Measurements from ENCODE around the gene DRD1. TPM values are rescaled to one million over a fixed set of nuclear protein-coding genes. Genes with fewer than 3 reads are reported as not detected.

DRD1 gene
- total RNA-seq, 6 donors from 2014 or later: 0.09 to 0.81 (median 0.47) TPM; not detected in 2

DNA sequence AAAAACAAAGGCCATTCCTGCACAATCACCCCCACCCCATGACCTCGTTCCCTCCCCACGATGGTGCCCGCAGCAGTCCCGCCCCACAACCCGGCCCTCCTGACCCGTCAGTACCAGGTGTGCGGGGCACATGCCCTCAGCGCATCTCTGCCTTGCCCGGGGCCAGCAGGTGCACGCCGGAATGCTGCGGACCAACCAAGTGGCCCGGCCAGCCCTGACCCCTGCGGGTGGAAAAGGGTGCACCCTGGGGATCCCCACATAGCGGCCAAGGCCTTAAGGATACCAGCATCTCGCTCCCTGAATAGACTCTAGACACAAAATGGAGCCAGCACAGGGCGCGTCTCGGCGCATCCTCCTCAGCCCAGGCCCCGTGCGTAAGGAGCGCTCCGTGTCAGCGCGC lies 40.3 kb upstream of the DRD1 start:
- ATAC-seq (ENCODE audit: low FRiP score in 2 of 2): no peak
- 98 to 99% methylated on average over 16 to 25 of the region's 26 CpGs for WGBS, 2 donors
- H3K27me3 ChIP-seq: no peaks in the 10 kb centered on the region
- H3K27ac ChIP-seq: no peak overlapping the region
- DNase-seq: peak in 1 of 2 donors; percentile 71
- H3K36me3 ChIP-seq: peaks cover 0 to 6% (median 0%) of the 10 kb centered on the region in 4 donors
- TF ChIP-seq POLR2A (IDR thresholded peaks at IDR 0.05): no peak
- TF ChIP-seq EP300 (IDR thresholded peaks at IDR 0.05): no peak
- TF ChIP-seq POLR2AphosphoS5 (IDR thresholded peaks at IDR 0.05): no peak
- TF ChIP-seq, protein P1, sequence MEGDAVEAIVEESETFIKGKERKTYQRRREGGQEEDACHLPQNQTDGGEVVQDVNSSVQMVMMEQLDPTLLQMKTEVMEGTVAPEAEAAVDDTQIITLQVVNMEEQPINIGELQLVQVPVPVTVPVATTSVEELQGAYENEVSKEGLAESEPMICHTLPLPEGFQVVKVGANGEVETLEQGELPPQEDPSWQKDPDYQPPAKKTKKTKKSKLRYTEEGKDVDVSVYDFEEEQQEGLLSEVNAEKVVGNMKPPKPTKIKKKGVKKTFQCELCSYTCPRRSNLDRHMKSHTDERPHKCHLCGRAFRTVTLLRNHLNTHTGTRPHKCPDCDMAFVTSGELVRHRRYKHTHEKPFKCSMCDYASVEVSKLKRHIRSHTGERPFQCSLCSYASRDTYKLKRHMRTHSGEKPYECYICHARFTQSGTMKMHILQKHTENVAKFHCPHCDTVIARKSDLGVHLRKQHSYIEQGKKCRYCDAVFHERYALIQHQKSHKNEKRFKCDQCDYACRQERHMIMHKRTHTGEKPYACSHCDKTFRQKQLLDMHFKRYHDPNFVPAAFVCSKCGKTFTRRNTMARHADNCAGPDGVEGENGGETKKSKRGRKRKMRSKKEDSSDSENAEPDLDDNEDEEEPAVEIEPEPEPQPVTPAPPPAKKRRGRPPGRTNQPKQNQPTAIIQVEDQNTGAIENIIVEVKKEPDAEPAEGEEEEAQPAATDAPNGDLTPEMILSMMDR (IDR thresholded peaks at IDR 0.05): no peak
- no peak overlapping the region for H3K4me3 ChIP-seq
- H3K9me3 ChIP-seq: no peaks in the 10 kb centered on the region
- H3K4me1 ChIP-seq: peaks cover 7 to 14% (median 7%) of the 10 kb centered on the region in 4 donors

DNA sequence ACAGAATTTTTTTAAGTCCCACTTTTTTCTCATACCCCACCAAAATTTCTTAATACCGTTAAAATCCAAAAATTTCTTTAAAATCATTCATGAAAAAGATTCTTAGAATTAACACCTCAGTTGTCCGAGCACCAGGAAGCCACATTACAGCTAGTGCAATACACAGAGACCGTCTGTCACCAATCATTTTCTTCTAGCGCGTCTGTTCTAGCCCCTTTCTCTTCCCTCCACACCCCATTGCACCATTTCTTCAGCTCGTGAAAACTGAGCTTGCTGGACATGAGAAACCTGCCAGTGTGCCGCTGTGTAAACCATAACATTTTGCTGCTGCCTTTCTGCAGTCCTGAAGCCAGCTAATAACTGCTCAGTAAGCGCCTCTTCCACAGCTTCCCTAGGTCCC lies 39.4 kb upstream of the DRD1 start:
- Histone ChIP-seq H3K27me3 (peaks cover 0 to 3% (median 0%) of the 10 kb centered on the region in 4 donors), H3K36me3 (peaks cover 0 to 6% (median 0%) of the 10 kb centered on the region in 4 donors), H3K9me3 (no peaks in the 10 kb centered on the region), H3K4me3 (no peak overlapping the region), H3K27ac (no peak overlapping the region), H3K4me1 (peaks cover 7 to 22% (median 12%) of the 10 kb centered on the region in 4 donors)
- no peak for ATAC-seq (ENCODE audit: low FRiP score in 2 of 2)
- WGBS, 2 donors: 90 to 92% methylated on average over 7 to 8 of the region's 8 CpGs
- DNase-seq: no peak
- no peak for TF ChIP-seq EP300 (IDR thresholded peaks at IDR 0.05)
- TF ChIP-seq, protein P1 (IDR thresholded peaks at IDR 0.05): no peak
- no peak for TF ChIP-seq POLR2AphosphoS5 (IDR thresholded peaks at IDR 0.05)
- TF ChIP-seq POLR2A (IDR thresholded peaks at IDR 0.05): no peak

DNA sequence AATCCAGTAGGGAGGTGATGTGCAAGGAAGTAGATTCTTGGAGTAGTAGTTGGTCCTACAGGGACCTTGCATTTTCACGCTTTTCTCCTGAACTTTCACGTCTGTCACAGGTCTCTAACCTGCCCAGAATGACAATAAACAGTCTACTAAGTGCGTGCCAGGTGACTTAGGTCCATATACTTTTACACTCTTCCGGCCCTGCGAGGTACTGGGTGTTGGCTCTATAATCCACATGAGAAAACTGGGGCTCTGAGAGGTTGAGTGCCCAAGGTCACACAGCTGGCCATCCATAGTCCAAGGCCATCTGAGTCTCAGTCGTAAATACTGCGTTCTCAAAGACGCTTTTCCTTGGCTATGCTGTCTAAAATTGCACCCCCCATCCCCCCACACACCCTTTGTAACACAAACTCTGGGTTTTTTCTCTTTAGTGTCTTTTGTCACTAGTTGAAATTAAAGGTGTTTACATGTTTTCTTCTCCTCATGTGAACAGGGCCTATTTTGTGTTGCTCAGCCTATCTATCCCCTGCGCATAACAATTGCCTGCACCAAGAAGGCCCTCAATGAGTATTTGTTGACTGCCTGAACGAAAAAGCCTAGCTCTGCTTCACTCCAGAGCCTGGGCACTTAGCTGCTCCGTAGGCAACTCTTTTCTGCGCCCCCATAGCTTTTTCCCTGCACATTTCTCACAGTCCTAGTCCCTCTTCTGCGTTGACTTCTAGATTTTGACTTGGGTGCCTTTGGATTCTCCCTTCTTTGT lies 35.3 kb upstream of the DRD1 start:
- ATAC-seq (ENCODE audit: low FRiP score in 2 of 2) (peak in 1 of 2 donors; percentile 2), DNase-seq (no peak)
- peaks cover 0 to 5% (median 0%) of the 10 kb centered on the region in 4 donors for H3K36me3 ChIP-seq
- H3K27me3 ChIP-seq: peaks cover 0 to 6% (median 0%) of the 10 kb centered on the region in 4 donors
- peak overlapping the region; percentile 66 to 99 (median 92) for H3K4me3 ChIP-seq
- TF ChIP-seq POLR2A (IDR thresholded peaks at IDR 0.05): no peak
- TF ChIP-seq, protein P1 (IDR thresholded peaks at IDR 0.05): no peak
- no peak for TF ChIP-seq POLR2AphosphoS5 (IDR thresholded peaks at IDR 0.05)
- TF ChIP-seq EP300 (IDR thresholded peaks at IDR 0.05): no peak
- peak overlapping the region in 3 of 4 donors; percentile 35 to 82 (median 74) for H3K27ac ChIP-seq
- H3K9me3 ChIP-seq: no peaks in the 10 kb centered on the region
- peaks cover 7 to 27% (median 14%) of the 10 kb centered on the region in 4 donors for H3K4me1 ChIP-seq
- WGBS, 2 donors: 45 to 46% methylated on average over 13 of the region's 13 CpGs

DNA sequence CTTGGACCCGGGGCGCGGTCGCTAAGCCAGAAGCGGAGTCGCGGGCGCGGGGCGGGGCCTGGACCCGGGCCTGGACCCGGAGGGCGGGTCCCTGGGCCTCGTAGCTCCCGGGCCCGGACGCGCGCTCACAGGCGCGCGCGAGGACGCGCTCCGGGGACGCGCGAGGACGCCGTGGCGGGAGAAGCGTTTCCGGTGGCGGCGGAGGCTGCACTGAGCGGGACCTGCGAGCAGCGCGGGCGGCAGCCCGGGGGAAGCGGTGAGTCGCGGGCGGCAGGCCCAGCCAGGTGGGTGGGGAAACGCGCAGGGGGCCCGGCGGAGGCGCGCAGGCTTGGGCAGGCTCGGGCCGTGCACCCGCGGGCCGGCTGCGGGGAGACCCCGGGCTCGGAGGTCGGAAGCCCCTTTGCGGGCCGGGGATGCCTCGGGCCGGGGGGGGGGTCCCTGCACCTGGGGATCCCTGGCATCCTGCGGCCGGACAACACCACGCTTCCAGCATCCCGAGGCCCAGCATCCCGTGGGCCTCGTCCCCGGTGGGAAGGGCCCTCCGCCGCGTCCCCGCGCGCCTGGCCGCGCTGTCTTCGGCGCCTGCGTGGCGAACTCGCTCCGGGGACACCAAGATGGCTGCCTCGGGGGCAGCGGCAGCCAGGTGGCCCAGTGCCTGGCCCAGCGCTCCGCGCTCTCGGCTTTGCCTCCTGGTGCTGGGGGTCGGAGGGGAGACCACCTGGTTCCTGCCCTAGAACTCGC lies 34.6 kb upstream of the DRD1 start, which contains the start of gene SFXN1:
Gene SFXN1 (plus strand): TSS at position 177 of the 741 bp plus-strand sequence. CDS start 13,544 bp downstream, outside the sequence.
- TF ChIP-seq POLR2AphosphoS5 (IDR thresholded peaks at IDR 0.05): peak in 1 of 2 donors; percentile 44
- TF ChIP-seq POLR2A (IDR thresholded peaks at IDR 0.05): peak in 2 of 4 donors; percentile 18 to 78
- no peak for TF ChIP-seq EP300 (IDR thresholded peaks at IDR 0.05)
- TF ChIP-seq, protein P1 (IDR thresholded peaks at IDR 0.05): no peak
- Histone ChIP-seq H3K9me3 (no peaks in the 10 kb centered on the region), H3K4me1 (peaks cover 7 to 27% (median 14%) of the 10 kb centered on the region in 4 donors), H3K27me3 (peaks cover 0 to 6% (median 0%) of the 10 kb centered on the region in 4 donors), H3K36me3 (no peaks in the 10 kb centered on the region), H3K4me3 (peak within 1 kb of the TSS; percentile 66 to 99 (median 92)), H3K27ac (peak within 1 kb of the TSS; percentile 35 to 82 (median 66))
- peak; percentile 68 to 96 for DNase-seq
- ATAC-seq (ENCODE audit: low FRiP score in 2 of 2): peak; percentile 73 to 97
- WGBS, 2 donors: 0 to 2% methylated on average over 12 to 50 of the region's 94 CpGs

All from upper lobe of left lung (tissue), 6 donors.